H9 (cell line): ENCODE data around the gene SFXN5. TPM values are rescaled to one million over a fixed set of nuclear protein-coding genes. Genes with fewer than 3 reads are reported as not detected.
A peak's percentile ranks its signal among the peaks of the same experiment; 100 is the strongest.

ENCODE experiments used
- DNase-seq: peaks from one replicate; pipeline ENCODE4 v3.0.0-alpha.2; 2017
- H2AFZ ChIP-seq: one replicate; pipeline ENCODE4 v1.6.1; 2013; ENCODE audit warnings: mild to moderate bottlenecking, low read length, control low read depth, moderate library complexity
- H2AK5ac ChIP-seq: 2 replicates; pipeline ENCODE4 v1.6.1; 2013; ENCODE audit warnings: low read length, control low read depth, mixed read lengths; ENCODE audit not compliant: insufficient read length
- H2BK120ac ChIP-seq: one replicate; pipeline ENCODE4 v1.6.1; 2013; ENCODE audit warnings: low read depth, mild to moderate bottlenecking, low read length, control low read depth, inconsistent platforms; ENCODE audit not compliant: poor library complexity, severe bottlenecking
- H2BK12ac ChIP-seq: 2 replicates; pipeline ENCODE4 v1.6.1; 2013; ENCODE audit warnings: low read length, control low read depth, mixed read lengths, low read depth; ENCODE audit not compliant: insufficient read length
- H2BK15ac ChIP-seq: 2 replicates; pipeline ENCODE4 v1.6.1; 2013; ENCODE audit warnings: low read depth, low read length, control low read depth
- H2BK20ac ChIP-seq: one replicate; pipeline ENCODE4 v1.6.1; 2013; ENCODE audit warnings: low read depth, mild to moderate bottlenecking, low read length, control low read depth, inconsistent platforms; ENCODE audit not compliant: poor library complexity, severe bottlenecking
- H2BK5ac ChIP-seq: 2 replicates; pipeline ENCODE4 v1.6.1; 2013; ENCODE audit warnings: low read length, control low read depth, mixed read lengths; ENCODE audit not compliant: insufficient read length
- H3K14ac ChIP-seq: 2 replicates; pipeline ENCODE4 v1.6.1; 2013; ENCODE audit warnings: low read length, control low read depth; ENCODE audit not compliant: insufficient read depth
- H3K18ac ChIP-seq: 2 replicates; pipeline ENCODE4 v1.6.1; 2013; ENCODE audit warnings: low read depth, mild to moderate bottlenecking, mixed read lengths, low read length, control low read depth; ENCODE audit not compliant: insufficient read length
- H3K23ac ChIP-seq: 2 replicates; pipeline ENCODE4 v1.6.1; 2013; ENCODE audit warnings: low read length, control low read depth, mixed read lengths, low read depth; ENCODE audit not compliant: insufficient read length
- H3K23me2 ChIP-seq: 2 replicates; pipeline ENCODE4 v1.6.1; 2013; ENCODE audit warnings: low read depth, mild to moderate bottlenecking, mixed read lengths, low read length, control low read depth; ENCODE audit not compliant: insufficient read length, poor library complexity, severe bottlenecking
- H3K27ac ChIP-seq: 2 replicates; pipeline ENCODE4 v1.5.1; 2013; ENCODE audit warnings: low read length, control low read depth, mixed read lengths, low read depth; ENCODE audit not compliant: insufficient read length
- H3K27me3 ChIP-seq: 2 replicates; pipeline ENCODE4 v1.6.1; 2013; ENCODE audit warnings: low read length, control low read depth, inconsistent platforms; ENCODE audit not compliant: insufficient read depth
- H3K4ac ChIP-seq: 2 replicates; pipeline ENCODE4 v1.6.1; 2013; ENCODE audit warnings: low read depth, mild to moderate bottlenecking, control low read depth, inconsistent platforms, low read length, moderate library complexity
- H3K4me1 ChIP-seq: 2 replicates; pipeline ENCODE4 v1.6.1; 2013; ENCODE audit warnings: low read length, control low read depth, inconsistent platforms; ENCODE audit not compliant: insufficient read depth
- H3K4me2 ChIP-seq: 2 replicates; pipeline ENCODE4 v1.6.1; 2013; ENCODE audit warnings: low read length, control low read depth, mixed read lengths; ENCODE audit not compliant: insufficient read length, insufficient read depth
- H3K56ac ChIP-seq: 2 replicates; pipeline ENCODE4 v1.6.1; 2013; ENCODE audit warnings: low read depth, mild to moderate bottlenecking, mixed read lengths, low read length, control low read depth; ENCODE audit not compliant: insufficient read length
- H3K79me1 ChIP-seq: 2 replicates; pipeline ENCODE4 v1.6.1; 2013; ENCODE audit warnings: low read depth, mild to moderate bottlenecking, moderate library complexity, low read length, control low read depth, inconsistent platforms; ENCODE audit not compliant: insufficient read depth, poor library complexity, severe bottlenecking
- H3K79me2 ChIP-seq: 2 replicates; pipeline ENCODE4 v1.6.1; 2013; ENCODE audit warnings: low read length, control low read depth, inconsistent platforms; ENCODE audit not compliant: insufficient read depth
- H3K9ac ChIP-seq: 2 replicates; pipeline ENCODE4 v1.6.1; 2013; ENCODE audit warnings: low read length, control low read depth, mixed read lengths; ENCODE audit not compliant: insufficient read length; ENCODE audit errors: extremely low read depth
- H3K9me3 ChIP-seq: one replicate; pipeline ENCODE4 v1.6.1; 2013; ENCODE audit warnings: low read depth, low read length, inconsistent platforms; ENCODE audit not compliant: control insufficient read depth
- H3T11ph ChIP-seq: one replicate; pipeline ENCODE4 v1.6.1; 2013; ENCODE audit warnings: mild to moderate bottlenecking, low read length, control low read depth, inconsistent platforms
- H4K20me1 ChIP-seq: one replicate; pipeline ENCODE4 v1.6.1; 2013; ENCODE audit not compliant: control insufficient read depth, insufficient read length, insufficient read depth
- H4K5ac ChIP-seq: 2 replicates; pipeline ENCODE4 v1.6.1; 2013; ENCODE audit warnings: low read depth, mild to moderate bottlenecking, mixed read lengths, low read length, control low read depth; ENCODE audit not compliant: insufficient read length
- H4K8ac ChIP-seq: replicated peaks from 2 replicates; pipeline ENCODE4 v1.6.1; 2013; ENCODE audit warnings: low read length, control low read depth, mixed read lengths, low read depth; ENCODE audit not compliant: insufficient read length
- H4K91ac ChIP-seq: 2 replicates; pipeline ENCODE4 v1.6.1; 2013; ENCODE audit warnings: low read depth, mild to moderate bottlenecking, moderate library complexity, mixed read lengths, low read length, control low read depth; ENCODE audit not compliant: insufficient read length
- H3K27ac Mint-ChIP-seq, 3 experiments: 2 replicates in 2 of 3; 3 replicates in 1 of 3; pipeline ENCODE4 v1.8.0; 2020 to 2021; ENCODE audit warnings: mixed read lengths in 3 of 3, mild to moderate bottlenecking in 1 of 3, moderate library complexity in 1 of 3
- H3K27me3 Mint-ChIP-seq: 2 replicates; pipeline ENCODE4 v1.8.0; 2021; ENCODE audit warnings: low read depth, mild to moderate bottlenecking, moderate library complexity, mixed read lengths
- H3K36me3 Mint-ChIP-seq, 3 experiments: 2 replicates in 2 of 3; 3 replicates in 1 of 3; pipeline ENCODE4 v1.8.0; 2020 to 2021; ENCODE audit warnings: low read depth in 3 of 3, mixed read lengths in 3 of 3; ENCODE audit not compliant: insufficient read depth in 1 of 3
- H3K4me1 Mint-ChIP-seq, 2 experiments: 2 replicates each; pipeline ENCODE4 v1.8.0; 2020; ENCODE audit warnings: mixed read lengths in 2 of 2
- H3K4me3 Mint-ChIP-seq, 2 experiments: 2 replicates in 1 of 2; 3 replicates in 1 of 2; pipeline ENCODE4 v1.8.0; 2020 to 2021; ENCODE audit warnings: mild to moderate bottlenecking in 2 of 2, mixed read lengths in 2 of 2, moderate library complexity in 1 of 2
- H3K9me3 Mint-ChIP-seq, 2 experiments: 2 replicates in 1 of 2; 3 replicates in 1 of 2; pipeline ENCODE4 v1.8.0; 2020; ENCODE audit warnings: mild to moderate bottlenecking in 2 of 2, mixed read lengths in 2 of 2, moderate library complexity in 1 of 2
- CTCF ChIP-seq: fragments of 200-600 bp; sonication (generic); conservative IDR thresholded peaks from 3 replicates; pipeline ENCODE4 v1.8.0; 2021; ENCODE audit warnings: antibody characterized with exemption, mild to moderate bottlenecking
- WGBS: extraction: QIAGEN DNeasy Blood & Tissue Kit; methylation state at CpG from one replicate; pipeline ENCODE4 v1.1.7; 2013; ENCODE audit warnings: missing lambda C conversion rate, low lambda C conversion rate, mixed read lengths; ENCODE audit not compliant: insufficient read length; ENCODE audit errors: extremely low coverage; 5-methylcytosine and 5-hydroxymethylcytosine counted together
- total RNA-seq: library from RNA; stranded (reverse); gene quantifications from 2 replicates; pipeline ENCODE4 v1.2.1, GENCODE V29; 2021

Gene SFXN5
- total RNA-seq, 1 experiment from 2014 or later, result 30.9 TPM

GRCh38 chr2:72991980-72992733 is 79.4 kb downstream of the SFXN5 start:
- Histone ChIP-seq H3K79me2 (no peaks in the 10 kb centered on the region), H3K79me1 (no peaks in the 10 kb centered on the region), H3K4ac (no peak overlapping the region), H3K4me2 (no peak overlapping the region), H3T11ph (no peak overlapping the region), H4K20me1 (no peaks in the 10 kb centered on the region), H4K8ac (no peak overlapping the region), H3K9me3 (no peaks in the 10 kb centered on the region), H3K27ac (no peak overlapping the region), H2BK12ac (no peak overlapping the region), H2BK15ac (no peak overlapping the region), H3K23ac (no peak overlapping the region), H3K56ac (no peak overlapping the region), H2AK5ac (no peak overlapping the region), H3K4me1 (no peaks in the 10 kb centered on the region), H4K5ac (no peak overlapping the region), H2BK20ac (no peak overlapping the region), H3K9ac (no peak overlapping the region), H2BK5ac (no peak overlapping the region), H3K18ac (no peak overlapping the region), H2BK120ac (no peak overlapping the region), H3K14ac (no peak overlapping the region), H3K23me2 (no peaks in the 10 kb centered on the region), H4K91ac (no peak overlapping the region), H2AFZ (no peak overlapping the region), H3K27me3 (no peaks in the 10 kb centered on the region)
- H3K27ac Mint-ChIP-seq, result peak overlapping the region in 1 of 3 experiments; percentile 44; a peak in 1 of 7 replicates
- WGBS, result no CpG with 5 or more reads among the region's 11 CpGs
- H3K27me3 Mint-ChIP-seq, result peaks cover 1% of the 10 kb centered on the region; the same call in 1 of the 2 replicates
- H3K4me1 Mint-ChIP-seq, result peaks cover 14 to 22% of the 10 kb centered on the region in 2 experiments; a peak in 3 of 4 replicates
- H3K9me3 Mint-ChIP-seq, result no peaks in the 10 kb centered on the region
- TF ChIP-seq CTCF, result no peak
- H3K36me3 Mint-ChIP-seq, result peaks cover 0 to 7% (median 0%) of the 10 kb centered on the region in 3 experiments; a peak in 2 of 7 replicates
- no peak overlapping the region; a peak in 1 of 5 replicates for H3K4me3 Mint-ChIP-seq
- DNase-seq, result peak; percentile 17
